Measurements from ENCODE around the gene AEN.

DNA sequence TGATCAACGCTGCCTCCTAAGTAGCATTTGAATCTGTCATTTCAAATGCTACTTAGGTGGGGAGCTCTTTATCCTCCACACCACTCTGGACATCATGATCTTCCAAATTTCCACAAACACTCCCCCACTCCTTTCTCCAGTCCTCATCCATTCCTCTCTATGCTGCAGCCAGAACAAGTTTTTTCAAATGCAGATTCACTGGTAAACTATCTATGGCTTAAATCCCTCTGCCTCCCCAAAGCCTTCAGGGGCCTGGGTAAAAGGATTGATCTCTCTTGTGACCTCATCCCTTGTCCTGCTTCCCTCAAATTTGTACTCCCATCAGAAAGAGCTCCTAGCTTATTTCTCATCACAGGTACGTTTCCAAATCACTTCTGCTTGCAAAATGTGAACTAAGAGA lies 1.3 kb upstream of the AEN start:
- TF ChIP-seq, protein P1, sequence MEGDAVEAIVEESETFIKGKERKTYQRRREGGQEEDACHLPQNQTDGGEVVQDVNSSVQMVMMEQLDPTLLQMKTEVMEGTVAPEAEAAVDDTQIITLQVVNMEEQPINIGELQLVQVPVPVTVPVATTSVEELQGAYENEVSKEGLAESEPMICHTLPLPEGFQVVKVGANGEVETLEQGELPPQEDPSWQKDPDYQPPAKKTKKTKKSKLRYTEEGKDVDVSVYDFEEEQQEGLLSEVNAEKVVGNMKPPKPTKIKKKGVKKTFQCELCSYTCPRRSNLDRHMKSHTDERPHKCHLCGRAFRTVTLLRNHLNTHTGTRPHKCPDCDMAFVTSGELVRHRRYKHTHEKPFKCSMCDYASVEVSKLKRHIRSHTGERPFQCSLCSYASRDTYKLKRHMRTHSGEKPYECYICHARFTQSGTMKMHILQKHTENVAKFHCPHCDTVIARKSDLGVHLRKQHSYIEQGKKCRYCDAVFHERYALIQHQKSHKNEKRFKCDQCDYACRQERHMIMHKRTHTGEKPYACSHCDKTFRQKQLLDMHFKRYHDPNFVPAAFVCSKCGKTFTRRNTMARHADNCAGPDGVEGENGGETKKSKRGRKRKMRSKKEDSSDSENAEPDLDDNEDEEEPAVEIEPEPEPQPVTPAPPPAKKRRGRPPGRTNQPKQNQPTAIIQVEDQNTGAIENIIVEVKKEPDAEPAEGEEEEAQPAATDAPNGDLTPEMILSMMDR (IDR thresholded peaks at IDR 0.05) = no peak
- no peak for TF ChIP-seq POLR2AphosphoS5 (IDR thresholded peaks at IDR 0.05)
